Hypothalamus (tissue), 51 donors: ENCODE results near the gene OR51E1.

ENCODE experiments used
- DNase-seq, 51 donors: peaks; one replicate each; lab custom pipeline; 2025; lab: John Stamatoyannopoulos, UW

The OR51E1 gene

DNA sequence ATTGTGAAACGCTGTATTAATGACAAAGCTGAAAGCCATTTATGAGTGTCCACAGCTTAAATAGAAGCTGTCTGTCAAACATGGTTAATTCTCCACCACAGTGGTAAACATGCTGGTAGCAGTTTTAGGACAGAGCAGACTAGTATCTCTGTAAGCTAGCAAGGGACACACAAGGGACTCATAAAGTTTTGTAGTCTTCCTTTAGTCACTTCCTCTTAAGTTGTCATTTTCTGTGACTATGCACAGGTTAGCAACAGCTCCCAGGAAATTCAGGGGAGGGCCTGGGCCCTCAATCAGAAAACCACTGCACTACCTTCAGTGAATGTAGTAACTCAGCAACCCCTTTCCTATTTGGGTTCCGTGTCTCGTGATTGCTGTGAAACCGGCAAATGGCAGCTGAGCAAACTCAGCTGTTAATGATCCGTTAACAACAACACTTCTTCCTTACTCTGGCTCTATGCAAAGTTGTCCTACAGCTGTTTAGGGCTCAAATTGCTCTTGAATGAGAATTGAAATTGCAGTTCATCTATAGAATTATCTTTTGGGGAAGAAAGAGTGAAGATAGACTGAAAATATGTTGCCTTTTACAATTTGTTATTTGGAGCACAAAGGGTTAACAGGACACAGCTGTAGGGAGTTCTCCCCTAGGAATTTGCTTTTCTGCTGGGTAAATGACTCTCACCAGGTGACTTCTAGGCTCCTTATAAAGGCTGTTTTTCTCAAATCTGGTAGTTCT, 60.4 kb downstream of the OR51E1 start, which contains the start of gene MMP26:
TSS of gene MMP26 (plus strand) at position 731 of the 736 bp plus-strand sequence.
- no peak for DNase-seq

DNA sequence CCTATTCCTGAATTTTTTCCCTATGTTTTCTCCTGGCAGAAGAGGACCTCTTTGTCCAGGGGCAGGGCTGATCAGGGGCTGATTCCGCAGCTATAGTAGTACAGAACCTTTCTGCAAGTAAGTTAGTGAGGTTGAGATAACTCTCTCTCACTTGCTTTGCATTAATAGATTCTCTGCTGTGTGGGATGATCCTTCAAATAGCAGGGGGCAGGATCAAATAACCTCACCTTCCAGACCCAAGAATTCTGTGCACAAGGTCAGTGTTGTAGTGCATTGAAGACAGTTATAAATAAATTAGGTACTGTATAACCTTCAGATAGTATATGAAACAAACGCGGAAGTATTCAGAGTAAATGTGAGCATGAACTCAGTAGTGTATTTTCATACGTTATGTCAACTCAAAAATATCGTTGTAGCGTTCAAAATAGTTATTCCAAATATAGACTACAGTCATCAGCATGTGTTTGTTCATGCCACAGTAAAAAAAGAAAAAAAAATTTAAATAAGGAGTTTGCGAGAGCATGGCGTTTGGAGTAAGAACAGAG, 61.1 kb downstream of the OR51E1 start:
- DNase-seq: no peak
